H9 (cell line): Measurements from ENCODE around the gene INTS13. TPM values are rescaled to one million over a fixed set of nuclear protein-coding genes. Genes with fewer than 3 reads are reported as not detected.

Experiments
- DNase-seq: peaks from one replicate; pipeline ENCODE4 v3.0.0-alpha.2; 2017
- H2AFZ ChIP-seq: one replicate; pipeline ENCODE4 v1.6.1; 2013; ENCODE audit warnings: mild to moderate bottlenecking, low read length, control low read depth, moderate library complexity
- H2AK5ac ChIP-seq: 2 replicates; pipeline ENCODE4 v1.6.1; 2013; ENCODE audit warnings: low read length, control low read depth, mixed read lengths; ENCODE audit not compliant: insufficient read length
- H2BK120ac ChIP-seq: one replicate; pipeline ENCODE4 v1.6.1; 2013; ENCODE audit warnings: low read depth, mild to moderate bottlenecking, low read length, control low read depth, inconsistent platforms; ENCODE audit not compliant: poor library complexity, severe bottlenecking
- H2BK12ac ChIP-seq: 2 replicates; pipeline ENCODE4 v1.6.1; 2013; ENCODE audit warnings: low read length, control low read depth, mixed read lengths, low read depth; ENCODE audit not compliant: insufficient read length
- H2BK15ac ChIP-seq: 2 replicates; pipeline ENCODE4 v1.6.1; 2013; ENCODE audit warnings: low read depth, low read length, control low read depth
- H2BK20ac ChIP-seq: one replicate; pipeline ENCODE4 v1.6.1; 2013; ENCODE audit warnings: low read depth, mild to moderate bottlenecking, low read length, control low read depth, inconsistent platforms; ENCODE audit not compliant: poor library complexity, severe bottlenecking
- H2BK5ac ChIP-seq: 2 replicates; pipeline ENCODE4 v1.6.1; 2013; ENCODE audit warnings: low read length, control low read depth, mixed read lengths; ENCODE audit not compliant: insufficient read length
- H3K14ac ChIP-seq: 2 replicates; pipeline ENCODE4 v1.6.1; 2013; ENCODE audit warnings: low read length, control low read depth; ENCODE audit not compliant: insufficient read depth
- H3K18ac ChIP-seq: 2 replicates; pipeline ENCODE4 v1.6.1; 2013; ENCODE audit warnings: low read depth, mild to moderate bottlenecking, mixed read lengths, low read length, control low read depth; ENCODE audit not compliant: insufficient read length
- H3K23ac ChIP-seq: 2 replicates; pipeline ENCODE4 v1.6.1; 2013; ENCODE audit warnings: low read length, control low read depth, mixed read lengths, low read depth; ENCODE audit not compliant: insufficient read length
- H3K23me2 ChIP-seq: 2 replicates; pipeline ENCODE4 v1.6.1; 2013; ENCODE audit warnings: low read depth, mild to moderate bottlenecking, mixed read lengths, low read length, control low read depth; ENCODE audit not compliant: insufficient read length, poor library complexity, severe bottlenecking
- H3K27ac ChIP-seq: 2 replicates; pipeline ENCODE4 v1.5.1; 2013; ENCODE audit warnings: low read length, control low read depth, mixed read lengths, low read depth; ENCODE audit not compliant: insufficient read length
- H3K27me3 ChIP-seq: 2 replicates; pipeline ENCODE4 v1.6.1; 2013; ENCODE audit warnings: low read length, control low read depth, inconsistent platforms; ENCODE audit not compliant: insufficient read depth
- H3K4ac ChIP-seq: 2 replicates; pipeline ENCODE4 v1.6.1; 2013; ENCODE audit warnings: low read depth, mild to moderate bottlenecking, control low read depth, inconsistent platforms, low read length, moderate library complexity
- H3K4me1 ChIP-seq: 2 replicates; pipeline ENCODE4 v1.6.1; 2013; ENCODE audit warnings: low read length, control low read depth, inconsistent platforms; ENCODE audit not compliant: insufficient read depth
- H3K4me2 ChIP-seq: 2 replicates; pipeline ENCODE4 v1.6.1; 2013; ENCODE audit warnings: low read length, control low read depth, mixed read lengths; ENCODE audit not compliant: insufficient read length, insufficient read depth
- H3K56ac ChIP-seq: 2 replicates; pipeline ENCODE4 v1.6.1; 2013; ENCODE audit warnings: low read depth, mild to moderate bottlenecking, mixed read lengths, low read length, control low read depth; ENCODE audit not compliant: insufficient read length
- H3K79me1 ChIP-seq: 2 replicates; pipeline ENCODE4 v1.6.1; 2013; ENCODE audit warnings: low read depth, mild to moderate bottlenecking, moderate library complexity, low read length, control low read depth, inconsistent platforms; ENCODE audit not compliant: insufficient read depth, poor library complexity, severe bottlenecking
- H3K79me2 ChIP-seq: 2 replicates; pipeline ENCODE4 v1.6.1; 2013; ENCODE audit warnings: low read length, control low read depth, inconsistent platforms; ENCODE audit not compliant: insufficient read depth
- H3K9ac ChIP-seq: 2 replicates; pipeline ENCODE4 v1.6.1; 2013; ENCODE audit warnings: low read length, control low read depth, mixed read lengths; ENCODE audit not compliant: insufficient read length; ENCODE audit errors: extremely low read depth
- H3K9me3 ChIP-seq: one replicate; pipeline ENCODE4 v1.6.1; 2013; ENCODE audit warnings: low read depth, low read length, inconsistent platforms; ENCODE audit not compliant: control insufficient read depth
- H3T11ph ChIP-seq: one replicate; pipeline ENCODE4 v1.6.1; 2013; ENCODE audit warnings: mild to moderate bottlenecking, low read length, control low read depth, inconsistent platforms
- H4K20me1 ChIP-seq: one replicate; pipeline ENCODE4 v1.6.1; 2013; ENCODE audit not compliant: control insufficient read depth, insufficient read length, insufficient read depth
- H4K5ac ChIP-seq: 2 replicates; pipeline ENCODE4 v1.6.1; 2013; ENCODE audit warnings: low read depth, mild to moderate bottlenecking, mixed read lengths, low read length, control low read depth; ENCODE audit not compliant: insufficient read length
- H4K8ac ChIP-seq: replicated peaks from 2 replicates; pipeline ENCODE4 v1.6.1; 2013; ENCODE audit warnings: low read length, control low read depth, mixed read lengths, low read depth; ENCODE audit not compliant: insufficient read length
- H4K91ac ChIP-seq: 2 replicates; pipeline ENCODE4 v1.6.1; 2013; ENCODE audit warnings: low read depth, mild to moderate bottlenecking, moderate library complexity, mixed read lengths, low read length, control low read depth; ENCODE audit not compliant: insufficient read length
- H3K27ac Mint-ChIP-seq, 3 experiments: 2 replicates in 2 of 3; 3 replicates in 1 of 3; pipeline ENCODE4 v1.8.0; 2020 to 2021; ENCODE audit warnings: mixed read lengths in 3 of 3, mild to moderate bottlenecking in 1 of 3, moderate library complexity in 1 of 3
- H3K27me3 Mint-ChIP-seq: 2 replicates; pipeline ENCODE4 v1.8.0; 2021; ENCODE audit warnings: low read depth, mild to moderate bottlenecking, moderate library complexity, mixed read lengths
- H3K36me3 Mint-ChIP-seq, 3 experiments: 2 replicates in 2 of 3; 3 replicates in 1 of 3; pipeline ENCODE4 v1.8.0; 2020 to 2021; ENCODE audit warnings: low read depth in 3 of 3, mixed read lengths in 3 of 3; ENCODE audit not compliant: insufficient read depth in 1 of 3
- H3K4me1 Mint-ChIP-seq, 2 experiments: 2 replicates each; pipeline ENCODE4 v1.8.0; 2020; ENCODE audit warnings: mixed read lengths in 2 of 2
- H3K4me3 Mint-ChIP-seq, 2 experiments: 2 replicates in 1 of 2; 3 replicates in 1 of 2; pipeline ENCODE4 v1.8.0; 2020 to 2021; ENCODE audit warnings: mild to moderate bottlenecking in 2 of 2, mixed read lengths in 2 of 2, moderate library complexity in 1 of 2
- H3K9me3 Mint-ChIP-seq, 2 experiments: 2 replicates in 1 of 2; 3 replicates in 1 of 2; pipeline ENCODE4 v1.8.0; 2020; ENCODE audit warnings: mild to moderate bottlenecking in 2 of 2, mixed read lengths in 2 of 2, moderate library complexity in 1 of 2
- CTCF ChIP-seq: fragments of 200-600 bp; sonication (generic); conservative IDR thresholded peaks from 3 replicates; pipeline ENCODE4 v1.8.0; 2021; ENCODE audit warnings: antibody characterized with exemption, mild to moderate bottlenecking
- WGBS: extraction: QIAGEN DNeasy Blood & Tissue Kit; methylation state at CpG from one replicate; pipeline ENCODE4 v1.1.7; 2013; ENCODE audit warnings: missing lambda C conversion rate, low lambda C conversion rate, mixed read lengths; ENCODE audit not compliant: insufficient read length; ENCODE audit errors: extremely low coverage; 5-methylcytosine and 5-hydroxymethylcytosine counted together
- total RNA-seq: library from RNA; stranded (reverse); gene quantifications from 2 replicates; pipeline ENCODE4 v1.2.1, GENCODE V29; 2021

INTS13 gene
- total RNA-seq, 1 experiment from 2014 or later: 39.1 TPM

- Mint-ChIP-seq H3K27me3 (no peaks in the 10 kb centered on the region), H3K36me3 (peaks cover 3 to 65% (median 31%) of the 10 kb centered on the region in 3 experiments; a peak in 6 of 7 replicates), H3K4me1 (no peaks in the 10 kb centered on the region), H3K27ac (no peak overlapping the region), H3K4me3 (no peak overlapping the region), H3K9me3 (no peaks in the 10 kb centered on the region)
- Histone ChIP-seq H3K79me1 (peaks cover 4% of the 10 kb centered on the region), H3K79me2 (no peaks in the 10 kb centered on the region), H3K23me2 (no peaks in the 10 kb centered on the region), H3K14ac (no peak overlapping the region), H2BK20ac (no peak overlapping the region), H2AFZ (no peak overlapping the region), H2AK5ac (no peak overlapping the region), H3K9ac (no peak overlapping the region), H4K91ac (no peak overlapping the region), H2BK15ac (no peak overlapping the region), H3K4me1 (no peaks in the 10 kb centered on the region), H3K4me2 (no peak overlapping the region), H4K20me1 (no peaks in the 10 kb centered on the region), H4K8ac (no peak overlapping the region), H3K23ac (no peak overlapping the region), H3K27me3 (no peaks in the 10 kb centered on the region), H3K56ac (no peak overlapping the region), H3K18ac (no peak overlapping the region), H3K9me3 (no peaks in the 10 kb centered on the region), H3T11ph (no peak overlapping the region), H3K4ac (no peak overlapping the region), H2BK120ac (no peak overlapping the region), H3K27ac (no peak overlapping the region), H2BK5ac (no peak overlapping the region), H2BK12ac (no peak overlapping the region), H4K5ac (no peak overlapping the region)
- WGBS: no CpG with 5 or more reads among the region's 1 CpG
- TF ChIP-seq CTCF: no peak
- no peak for DNase-seq
These were observed 41.0 kb upstream of the INTS13 start for GRCh38 chr12:26978801-26979200.
